ENCODE results near the gene DIAPH3.

DNA sequence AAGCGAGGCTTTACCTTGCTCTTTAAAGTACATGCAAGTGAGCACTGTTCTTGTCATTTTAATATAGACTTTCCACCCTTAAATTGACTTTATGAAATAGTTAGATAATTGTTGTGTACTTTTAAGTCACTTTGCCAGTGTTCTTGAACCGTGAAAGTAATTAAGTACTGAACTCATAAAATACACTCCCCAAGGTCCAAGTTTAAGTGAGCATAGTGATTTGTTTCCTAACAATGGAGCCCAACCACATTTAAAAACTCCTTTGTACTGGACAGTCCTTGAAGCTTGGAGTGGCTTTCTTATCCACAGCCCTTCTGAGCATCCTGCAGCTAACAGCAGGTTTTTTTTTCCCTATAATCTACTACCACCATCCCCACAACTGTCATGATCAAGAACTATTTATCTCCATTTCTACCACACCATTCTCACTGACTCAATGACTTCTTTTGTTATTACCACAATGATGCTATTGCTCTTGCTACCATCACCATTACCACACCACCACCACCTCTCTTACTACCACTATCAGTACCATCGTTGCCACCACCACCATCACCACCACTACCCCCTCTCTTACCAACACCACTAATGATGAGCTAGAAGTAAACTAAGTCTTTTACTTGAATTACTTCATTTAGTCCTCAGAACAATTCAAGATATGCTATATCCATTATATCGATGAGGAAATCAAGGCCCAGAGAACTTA is 452.6 kb downstream of the DIAPH3 start:
- TF ChIP-seq ZNF121 (CRISPR knock-in tag; IDR thresholded peaks at IDR 0.05) = no peak
- TF ChIP-seq GTF2I (CRISPR knock-in tag; conservative IDR thresholded peaks at IDR 0.05) = no peak
- TF ChIP-seq, protein P1, sequence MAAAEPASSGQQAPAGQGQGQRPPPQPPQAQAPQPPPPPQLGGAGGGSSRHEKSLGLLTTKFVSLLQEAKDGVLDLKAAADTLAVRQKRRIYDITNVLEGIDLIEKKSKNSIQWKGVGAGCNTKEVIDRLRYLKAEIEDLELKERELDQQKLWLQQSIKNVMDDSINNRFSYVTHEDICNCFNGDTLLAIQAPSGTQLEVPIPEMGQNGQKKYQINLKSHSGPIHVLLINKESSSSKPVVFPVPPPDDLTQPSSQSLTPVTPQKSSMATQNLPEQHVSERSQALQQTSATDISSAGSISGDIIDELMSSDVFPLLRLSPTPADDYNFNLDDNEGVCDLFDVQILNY (CRISPR knock-in tag; IDR thresholded peaks at IDR 0.05) = no peak
- TF ChIP-seq, protein P2, sequence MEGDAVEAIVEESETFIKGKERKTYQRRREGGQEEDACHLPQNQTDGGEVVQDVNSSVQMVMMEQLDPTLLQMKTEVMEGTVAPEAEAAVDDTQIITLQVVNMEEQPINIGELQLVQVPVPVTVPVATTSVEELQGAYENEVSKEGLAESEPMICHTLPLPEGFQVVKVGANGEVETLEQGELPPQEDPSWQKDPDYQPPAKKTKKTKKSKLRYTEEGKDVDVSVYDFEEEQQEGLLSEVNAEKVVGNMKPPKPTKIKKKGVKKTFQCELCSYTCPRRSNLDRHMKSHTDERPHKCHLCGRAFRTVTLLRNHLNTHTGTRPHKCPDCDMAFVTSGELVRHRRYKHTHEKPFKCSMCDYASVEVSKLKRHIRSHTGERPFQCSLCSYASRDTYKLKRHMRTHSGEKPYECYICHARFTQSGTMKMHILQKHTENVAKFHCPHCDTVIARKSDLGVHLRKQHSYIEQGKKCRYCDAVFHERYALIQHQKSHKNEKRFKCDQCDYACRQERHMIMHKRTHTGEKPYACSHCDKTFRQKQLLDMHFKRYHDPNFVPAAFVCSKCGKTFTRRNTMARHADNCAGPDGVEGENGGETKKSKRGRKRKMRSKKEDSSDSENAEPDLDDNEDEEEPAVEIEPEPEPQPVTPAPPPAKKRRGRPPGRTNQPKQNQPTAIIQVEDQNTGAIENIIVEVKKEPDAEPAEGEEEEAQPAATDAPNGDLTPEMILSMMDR (IDR thresholded peaks at IDR 0.05) = no peak
- no peak for TF ChIP-seq ZNF317 (CRISPR knock-in tag; IDR thresholded peaks at IDR 0.05; ENCODE audit: borderline replicate concordance, low read depth)
- TF ChIP-seq ZNF263 (CRISPR knock-in tag; IDR thresholded peaks at IDR 0.05; ENCODE audit: low read depth) = no peak
- TF ChIP-seq, protein P3, sequence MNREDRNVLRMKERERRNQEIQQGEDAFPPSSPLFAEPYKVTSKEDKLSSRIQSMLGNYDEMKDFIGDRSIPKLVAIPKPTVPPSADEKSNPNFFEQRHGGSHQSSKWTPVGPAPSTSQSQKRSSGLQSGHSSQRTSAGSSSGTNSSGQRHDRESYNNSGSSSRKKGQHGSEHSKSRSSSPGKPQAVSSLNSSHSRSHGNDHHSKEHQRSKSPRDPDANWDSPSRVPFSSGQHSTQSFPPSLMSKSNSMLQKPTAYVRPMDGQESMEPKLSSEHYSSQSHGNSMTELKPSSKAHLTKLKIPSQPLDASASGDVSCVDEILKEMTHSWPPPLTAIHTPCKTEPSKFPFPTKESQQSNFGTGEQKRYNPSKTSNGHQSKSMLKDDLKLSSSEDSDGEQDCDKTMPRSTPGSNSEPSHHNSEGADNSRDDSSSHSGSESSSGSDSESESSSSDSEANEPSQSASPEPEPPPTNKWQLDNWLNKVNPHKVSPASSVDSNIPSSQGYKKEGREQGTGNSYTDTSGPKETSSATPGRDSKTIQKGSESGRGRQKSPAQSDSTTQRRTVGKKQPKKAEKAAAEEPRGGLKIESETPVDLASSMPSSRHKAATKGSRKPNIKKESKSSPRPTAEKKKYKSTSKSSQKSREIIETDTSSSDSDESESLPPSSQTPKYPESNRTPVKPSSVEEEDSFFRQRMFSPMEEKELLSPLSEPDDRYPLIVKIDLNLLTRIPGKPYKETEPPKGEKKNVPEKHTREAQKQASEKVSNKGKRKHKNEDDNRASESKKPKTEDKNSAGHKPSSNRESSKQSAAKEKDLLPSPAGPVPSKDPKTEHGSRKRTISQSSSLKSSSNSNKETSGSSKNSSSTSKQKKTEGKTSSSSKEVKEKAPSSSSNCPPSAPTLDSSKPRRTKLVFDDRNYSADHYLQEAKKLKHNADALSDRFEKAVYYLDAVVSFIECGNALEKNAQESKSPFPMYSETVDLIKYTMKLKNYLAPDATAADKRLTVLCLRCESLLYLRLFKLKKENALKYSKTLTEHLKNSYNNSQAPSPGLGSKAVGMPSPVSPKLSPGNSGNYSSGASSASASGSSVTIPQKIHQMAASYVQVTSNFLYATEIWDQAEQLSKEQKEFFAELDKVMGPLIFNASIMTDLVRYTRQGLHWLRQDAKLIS (CRISPR knock-in tag; IDR thresholded peaks at IDR 0.05; ENCODE audit: borderline replicate concordance) = no peak
- TF ChIP-seq, protein P4, sequence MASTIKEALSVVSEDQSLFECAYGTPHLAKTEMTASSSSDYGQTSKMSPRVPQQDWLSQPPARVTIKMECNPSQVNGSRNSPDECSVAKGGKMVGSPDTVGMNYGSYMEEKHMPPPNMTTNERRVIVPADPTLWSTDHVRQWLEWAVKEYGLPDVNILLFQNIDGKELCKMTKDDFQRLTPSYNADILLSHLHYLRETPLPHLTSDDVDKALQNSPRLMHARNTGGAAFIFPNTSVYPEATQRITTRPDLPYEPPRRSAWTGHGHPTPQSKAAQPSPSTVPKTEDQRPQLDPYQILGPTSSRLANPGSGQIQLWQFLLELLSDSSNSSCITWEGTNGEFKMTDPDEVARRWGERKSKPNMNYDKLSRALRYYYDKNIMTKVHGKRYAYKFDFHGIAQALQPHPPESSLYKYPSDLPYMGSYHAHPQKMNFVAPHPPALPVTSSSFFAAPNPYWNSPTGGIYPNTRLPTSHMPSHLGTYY (CRISPR knock-in tag; IDR thresholded peaks at IDR 0.05) = no peak
- TF ChIP-seq, protein P5, sequence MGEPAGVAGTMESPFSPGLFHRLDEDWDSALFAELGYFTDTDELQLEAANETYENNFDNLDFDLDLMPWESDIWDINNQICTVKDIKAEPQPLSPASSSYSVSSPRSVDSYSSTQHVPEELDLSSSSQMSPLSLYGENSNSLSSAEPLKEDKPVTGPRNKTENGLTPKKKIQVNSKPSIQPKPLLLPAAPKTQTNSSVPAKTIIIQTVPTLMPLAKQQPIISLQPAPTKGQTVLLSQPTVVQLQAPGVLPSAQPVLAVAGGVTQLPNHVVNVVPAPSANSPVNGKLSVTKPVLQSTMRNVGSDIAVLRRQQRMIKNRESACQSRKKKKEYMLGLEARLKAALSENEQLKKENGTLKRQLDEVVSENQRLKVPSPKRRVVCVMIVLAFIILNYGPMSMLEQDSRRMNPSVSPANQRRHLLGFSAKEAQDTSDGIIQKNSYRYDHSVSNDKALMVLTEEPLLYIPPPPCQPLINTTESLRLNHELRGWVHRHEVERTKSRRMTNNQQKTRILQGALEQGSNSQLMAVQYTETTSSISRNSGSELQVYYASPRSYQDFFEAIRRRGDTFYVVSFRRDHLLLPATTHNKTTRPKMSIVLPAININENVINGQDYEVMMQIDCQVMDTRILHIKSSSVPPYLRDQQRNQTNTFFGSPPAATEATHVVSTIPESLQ (CRISPR knock-in tag; IDR thresholded peaks at IDR 0.05) = no peak
- TF ChIP-seq, protein P6, sequence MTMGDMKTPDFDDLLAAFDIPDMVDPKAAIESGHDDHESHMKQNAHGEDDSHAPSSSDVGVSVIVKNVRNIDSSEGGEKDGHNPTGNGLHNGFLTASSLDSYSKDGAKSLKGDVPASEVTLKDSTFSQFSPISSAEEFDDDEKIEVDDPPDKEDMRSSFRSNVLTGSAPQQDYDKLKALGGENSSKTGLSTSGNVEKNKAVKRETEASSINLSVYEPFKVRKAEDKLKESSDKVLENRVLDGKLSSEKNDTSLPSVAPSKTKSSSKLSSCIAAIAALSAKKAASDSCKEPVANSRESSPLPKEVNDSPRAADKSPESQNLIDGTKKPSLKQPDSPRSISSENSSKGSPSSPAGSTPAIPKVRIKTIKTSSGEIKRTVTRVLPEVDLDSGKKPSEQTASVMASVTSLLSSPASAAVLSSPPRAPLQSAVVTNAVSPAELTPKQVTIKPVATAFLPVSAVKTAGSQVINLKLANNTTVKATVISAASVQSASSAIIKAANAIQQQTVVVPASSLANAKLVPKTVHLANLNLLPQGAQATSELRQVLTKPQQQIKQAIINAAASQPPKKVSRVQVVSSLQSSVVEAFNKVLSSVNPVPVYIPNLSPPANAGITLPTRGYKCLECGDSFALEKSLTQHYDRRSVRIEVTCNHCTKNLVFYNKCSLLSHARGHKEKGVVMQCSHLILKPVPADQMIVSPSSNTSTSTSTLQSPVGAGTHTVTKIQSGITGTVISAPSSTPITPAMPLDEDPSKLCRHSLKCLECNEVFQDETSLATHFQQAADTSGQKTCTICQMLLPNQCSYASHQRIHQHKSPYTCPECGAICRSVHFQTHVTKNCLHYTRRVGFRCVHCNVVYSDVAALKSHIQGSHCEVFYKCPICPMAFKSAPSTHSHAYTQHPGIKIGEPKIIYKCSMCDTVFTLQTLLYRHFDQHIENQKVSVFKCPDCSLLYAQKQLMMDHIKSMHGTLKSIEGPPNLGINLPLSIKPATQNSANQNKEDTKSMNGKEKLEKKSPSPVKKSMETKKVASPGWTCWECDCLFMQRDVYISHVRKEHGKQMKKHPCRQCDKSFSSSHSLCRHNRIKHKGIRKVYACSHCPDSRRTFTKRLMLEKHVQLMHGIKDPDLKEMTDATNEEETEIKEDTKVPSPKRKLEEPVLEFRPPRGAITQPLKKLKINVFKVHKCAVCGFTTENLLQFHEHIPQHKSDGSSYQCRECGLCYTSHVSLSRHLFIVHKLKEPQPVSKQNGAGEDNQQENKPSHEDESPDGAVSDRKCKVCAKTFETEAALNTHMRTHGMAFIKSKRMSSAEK (CRISPR knock-in tag; IDR thresholded peaks at IDR 0.05; ENCODE audit: borderline replicate concordance) = no peak
- TF ChIP-seq ARID4B (CRISPR knock-in tag; IDR thresholded peaks at IDR 0.05; ENCODE audit: borderline replicate concordance) = no peak

All from WTC11 (cell line).